Measurements from ENCODE around the gene KPNA6.

KPNA6 gene

DNA sequence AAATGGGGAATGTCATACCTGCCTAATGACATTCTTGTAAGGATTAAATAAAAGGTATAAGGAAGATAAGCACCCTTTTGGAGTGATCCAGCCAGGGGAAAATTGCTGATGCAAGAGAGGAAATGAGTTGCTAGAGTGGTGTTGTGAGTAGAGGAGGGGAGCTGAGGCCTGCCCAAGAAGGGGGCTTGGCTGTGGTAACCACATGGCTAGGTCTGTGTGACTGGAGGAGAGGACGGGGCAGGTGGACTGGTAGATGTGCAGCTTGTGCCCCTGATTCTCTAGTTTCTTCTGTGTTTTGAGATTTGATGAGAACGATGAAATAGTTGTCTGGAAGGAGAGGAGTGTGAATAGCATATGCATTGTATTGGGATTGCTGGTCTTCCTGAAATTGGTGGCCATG, 78.2 kb downstream of the KPNA6 start:
- DNase-seq (ENCODE audit: low read depth in 1 of 2, low spot score in 1 of 2) = no peak

DNA sequence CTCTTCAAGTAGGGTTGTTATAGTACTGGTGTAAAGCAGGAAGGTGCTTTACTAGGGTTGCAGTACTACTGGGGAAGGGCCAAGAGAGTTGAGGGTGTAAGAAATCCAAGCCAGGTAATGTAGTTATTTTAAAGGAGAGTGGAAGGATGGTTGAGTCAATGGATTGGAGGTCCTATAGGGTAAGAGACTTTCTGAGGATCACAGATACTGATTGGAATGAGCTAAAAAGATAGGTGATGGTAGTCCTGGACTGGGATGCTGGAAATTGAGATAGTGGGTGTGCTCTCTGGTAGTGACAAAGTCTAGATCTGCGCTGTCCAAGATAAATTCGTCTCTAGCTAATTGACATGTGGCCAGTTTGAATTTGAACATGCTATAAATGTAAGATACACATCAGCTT, 78.6 kb downstream of the KPNA6 start:
- no peak for DNase-seq (ENCODE audit: low read depth in 1 of 2, low spot score in 1 of 2)

DNA sequence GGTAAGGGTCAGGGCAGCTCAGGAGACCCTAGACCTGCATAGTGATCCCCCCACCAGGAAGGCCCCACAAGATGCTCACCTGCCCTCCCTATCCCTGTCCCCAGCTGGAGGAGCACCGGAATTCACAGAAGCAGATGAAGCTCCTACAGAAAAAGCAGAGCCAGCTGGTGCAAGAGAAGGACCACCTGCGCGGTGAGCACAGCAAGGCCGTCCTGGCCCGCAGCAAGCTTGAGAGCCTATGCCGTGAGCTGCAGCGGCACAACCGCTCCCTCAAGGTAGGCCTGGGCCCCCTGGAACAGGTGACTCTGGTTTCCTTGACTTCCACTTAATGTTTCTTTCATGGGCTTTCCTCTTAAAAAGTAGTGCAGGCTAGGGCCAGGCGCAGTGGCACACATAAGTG, 80.0 kb downstream of the KPNA6 start:
- no peak for DNase-seq (ENCODE audit: low read depth in 1 of 2, low spot score in 1 of 2)

DNA sequence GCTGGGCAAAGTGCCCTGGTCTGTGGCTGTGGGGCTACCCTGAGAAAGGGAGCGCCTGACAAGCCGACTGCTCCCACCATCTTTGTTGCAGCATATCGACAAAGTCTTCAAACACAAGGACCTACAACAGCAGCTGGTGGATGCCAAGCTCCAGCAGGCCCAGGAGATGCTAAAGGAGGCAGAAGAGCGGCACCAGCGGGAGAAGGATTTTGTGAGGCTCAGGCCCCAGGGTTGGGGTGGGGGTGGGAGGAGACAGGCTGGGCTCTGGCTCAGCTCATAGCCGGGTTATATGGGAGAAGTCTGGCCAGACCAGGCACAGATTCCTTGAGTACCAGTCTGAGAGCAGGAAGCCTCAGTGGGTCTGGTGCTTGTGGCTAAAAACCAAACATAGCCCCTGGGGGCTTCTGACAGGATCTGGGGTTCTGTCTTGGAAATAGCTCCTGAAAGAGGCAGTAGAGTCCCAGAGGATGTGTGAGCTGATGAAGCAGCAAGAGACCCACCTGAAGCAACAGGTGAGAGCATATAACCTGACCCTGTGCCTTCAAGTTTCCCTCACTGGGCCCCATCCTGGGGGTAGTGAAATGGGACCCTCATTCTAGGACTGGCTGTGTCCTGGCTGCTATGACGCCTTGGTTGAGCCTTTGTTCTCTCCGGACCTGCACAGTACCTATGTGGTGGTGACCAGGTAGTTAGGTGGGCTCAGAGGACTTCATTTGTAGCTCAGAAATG, 84.5 kb downstream of the KPNA6 start:
- no peak for DNase-seq (ENCODE audit: low read depth in 1 of 2, low spot score in 1 of 2)

GRCh38 chr1:32194984-32195383, 87.1 kb downstream of the KPNA6 start:
- DNase-seq (ENCODE audit: low read depth in 1 of 2, low spot score in 1 of 2) = no peak

GRCh38 chr1:32195531-32195930, 87.7 kb downstream of the KPNA6 start:
- DNase-seq (ENCODE audit: low read depth in 1 of 2, low spot score in 1 of 2) = no peak

DNA sequence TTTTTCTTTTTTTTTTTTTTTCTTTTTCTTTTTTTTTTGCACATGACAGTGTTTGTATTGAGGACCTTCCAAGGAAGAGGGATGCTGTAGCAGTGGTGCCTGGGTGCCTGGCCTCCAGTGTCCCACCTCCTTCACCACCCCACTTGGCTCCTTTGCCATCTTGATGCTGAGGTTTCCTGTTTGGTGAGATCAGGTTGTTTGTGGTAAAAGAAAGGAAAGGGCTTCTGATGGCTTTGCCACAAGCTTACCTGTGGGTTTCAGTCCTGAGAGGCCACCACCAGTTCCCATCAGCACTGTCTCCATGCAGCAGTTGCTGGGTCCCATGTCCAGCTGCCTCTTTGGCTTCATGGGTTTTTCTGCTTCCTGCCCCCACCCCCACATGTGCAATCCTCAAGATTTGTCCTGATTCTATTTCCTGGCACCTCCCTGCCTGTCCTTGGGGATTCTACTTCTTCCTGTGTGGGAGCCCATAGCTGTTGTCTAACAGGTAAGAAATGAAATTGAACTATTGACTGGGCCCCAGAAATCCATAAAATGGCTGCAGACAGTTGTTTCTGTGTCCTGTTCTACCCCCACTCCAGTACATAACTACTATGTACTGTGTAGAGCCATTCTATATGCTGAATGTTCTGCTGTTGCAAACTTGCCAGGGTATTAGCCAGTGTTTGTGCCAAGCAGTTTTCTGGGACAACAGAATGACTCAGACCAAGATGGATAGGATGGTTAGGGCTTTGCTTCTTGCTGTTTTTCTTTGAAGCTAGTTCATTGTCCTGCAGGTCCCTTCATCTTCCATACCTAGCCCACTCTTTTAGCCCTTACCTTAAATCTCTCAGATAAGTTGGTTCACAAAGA, 88.3 kb downstream of the KPNA6 start:
- DNase-seq (ENCODE audit: low read depth in 1 of 2, low spot score in 1 of 2) = no peak

GRCh38 chr1:32197074-32197473, 89.2 kb downstream of the KPNA6 start:
- DNase-seq (ENCODE audit: low read depth in 1 of 2, low spot score in 1 of 2) = no peak

GRCh38 chr1:32197837-32198236, 90.0 kb downstream of the KPNA6 start:
- no peak for DNase-seq (ENCODE audit: low read depth in 1 of 2, low spot score in 1 of 2)

- DNase-seq (ENCODE audit: low read depth in 1 of 2, low spot score in 1 of 2) = no peak
Measured at GRCh38 chr1:32198237-32199042, 90.6 kb downstream of the KPNA6 start.

GRCh38 chr1:32199043-32199716, 91.3 kb downstream of the KPNA6 start:
- DNase-seq (ENCODE audit: low read depth in 1 of 2, low spot score in 1 of 2) = no peak

DNA sequence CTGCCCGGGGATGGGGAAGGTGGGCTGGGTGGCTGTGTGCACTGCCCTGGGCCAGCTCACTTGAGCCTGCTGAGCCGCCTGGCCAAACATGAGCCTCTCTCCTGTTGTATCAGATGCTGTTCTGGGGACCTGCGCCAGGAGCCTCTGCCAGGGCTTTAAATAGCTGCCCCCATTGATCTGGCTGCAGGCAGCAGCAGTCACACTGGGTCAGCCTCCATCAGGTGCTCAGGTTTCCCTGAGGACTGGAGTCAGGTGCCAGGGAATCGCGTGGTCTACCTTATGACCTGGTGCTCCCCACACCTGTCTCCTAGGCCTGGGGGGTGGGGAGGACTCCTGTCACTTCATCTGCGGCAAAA, 91.8 kb downstream of the KPNA6 start:
- no peak for DNase-seq (ENCODE audit: low read depth in 1 of 2, low spot score in 1 of 2)

DNA sequence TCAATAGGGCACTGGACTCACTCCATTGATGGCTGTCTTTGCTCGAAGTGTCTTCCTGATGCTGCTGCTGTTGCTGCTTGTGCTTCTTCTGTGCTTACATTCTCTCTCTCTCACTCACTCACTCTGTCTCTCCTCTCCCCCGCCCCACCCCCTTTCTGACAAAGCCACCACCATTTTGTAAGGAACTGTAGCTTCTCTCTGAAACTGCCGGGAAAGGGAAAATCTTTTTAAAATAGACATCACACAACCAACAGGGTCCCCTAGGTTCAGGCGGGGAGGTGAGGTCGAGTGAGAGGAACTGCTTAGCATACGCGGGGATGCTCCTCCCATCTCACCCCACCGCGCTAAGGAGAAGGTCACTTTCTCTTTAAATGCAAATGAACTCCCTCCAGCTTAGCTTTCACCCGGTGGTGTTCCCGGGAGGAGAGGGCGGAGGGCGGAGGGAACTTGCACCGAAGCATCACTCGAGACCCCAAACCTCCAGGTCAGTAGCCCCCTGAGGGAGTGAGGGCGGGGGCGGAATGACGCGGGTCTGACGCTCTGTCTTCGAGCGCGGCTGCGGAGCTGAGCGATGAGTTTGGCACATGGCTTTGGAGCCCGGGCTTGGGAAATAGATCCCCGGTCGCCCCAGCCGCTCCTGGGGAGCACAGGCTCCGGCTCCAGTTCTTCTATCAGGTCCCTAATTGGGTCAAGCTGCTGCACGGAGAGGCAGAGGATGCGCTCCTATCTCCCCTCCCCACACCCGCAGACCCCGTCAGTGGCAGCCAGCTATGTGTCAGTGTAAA, 92.6 kb downstream of the KPNA6 start, which contains the start of gene CCDC28B:
Gene CCDC28B, plus strand, starts transcription at position 370 of the 785 bp plus-strand sequence. CDS start 1,341 bp downstream, outside the sequence.
- peak in 1 of 2 donors; percentile 34 for DNase-seq (ENCODE audit: low read depth in 1 of 2, low spot score in 1 of 2)

DNA sequence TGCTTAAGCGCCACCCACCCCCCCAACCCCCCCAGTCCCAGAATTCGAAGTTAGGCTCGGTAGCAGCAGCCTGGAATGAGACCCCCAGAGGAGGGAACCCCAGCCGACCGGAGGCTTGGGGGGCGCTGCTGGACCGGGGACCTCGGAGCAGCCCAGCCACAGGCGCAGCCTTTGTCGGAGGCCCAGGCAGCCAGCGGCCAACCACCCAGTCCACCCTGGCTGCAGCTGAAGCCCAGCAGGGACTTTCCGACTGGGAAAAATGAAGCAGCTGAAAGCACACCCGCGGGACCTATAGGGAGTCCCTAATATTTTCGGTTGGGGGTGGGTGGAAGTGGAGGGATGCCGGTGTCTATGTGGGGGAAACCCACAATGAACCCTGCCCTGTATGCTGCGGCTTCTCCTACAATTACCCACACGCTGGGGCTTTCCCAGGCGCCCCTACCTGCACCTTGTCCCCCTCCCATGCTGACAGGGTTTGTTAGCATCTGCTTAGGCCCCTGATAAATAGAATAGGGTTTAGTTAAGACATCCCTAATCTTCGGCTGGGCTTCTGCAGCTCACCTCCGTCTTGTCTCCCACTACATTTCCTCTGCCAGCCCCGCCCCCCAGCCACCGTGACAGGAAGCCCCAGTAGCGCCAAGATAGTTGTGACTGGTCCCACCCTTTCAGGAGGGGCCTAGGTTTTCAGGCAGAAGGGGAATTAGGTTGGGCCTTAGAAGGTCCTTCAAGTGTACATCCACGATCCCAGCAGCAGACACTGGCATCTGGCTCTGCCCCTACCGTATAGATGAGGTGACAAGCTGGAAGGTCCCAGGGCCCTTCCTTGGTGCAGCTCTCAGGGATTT, 93.4 kb downstream of the KPNA6 start:
- DNase-seq (ENCODE audit: low read depth in 1 of 2, low spot score in 1 of 2) = peak in 1 of 2 donors; percentile 70

GRCh38 chr1:32204943-32205361, 97.1 kb downstream of the KPNA6 start:
- DNase-seq (ENCODE audit: low read depth in 1 of 2, low spot score in 1 of 2) = no peak

- peak; percentile 61 to 76 for DNase-seq (ENCODE audit: low read depth in 1 of 2, low spot score in 1 of 2)
Measured at GRCh38 chr1:32205401-32206370, 97.8 kb downstream of the KPNA6 start, which contains the start of gene IQCC. Gene IQCC (plus strand): TSS chr1:32205671. CDS start chr1:32205682, 11 bp downstream.

DNA sequence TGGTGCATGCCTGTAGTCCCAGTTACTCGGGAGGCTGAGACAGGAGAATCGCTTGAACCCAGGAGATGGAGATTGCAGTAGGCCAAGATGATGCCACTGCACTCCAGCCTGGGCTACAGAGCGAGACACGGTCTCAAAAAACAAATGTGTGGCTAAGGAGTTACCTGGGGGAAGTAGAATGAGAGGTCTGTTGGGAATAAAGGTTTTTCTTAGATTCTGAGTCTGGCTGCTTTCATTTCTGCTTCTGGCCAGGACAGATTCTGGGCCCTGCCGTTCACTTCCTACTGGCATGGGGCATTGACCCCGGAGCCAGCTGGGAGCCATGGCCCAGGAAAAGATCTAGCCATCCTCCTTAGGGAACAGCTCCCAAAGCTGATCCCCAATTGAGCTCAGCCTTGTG, 100.6 kb downstream of the KPNA6 start:
- no peak for DNase-seq (ENCODE audit: low read depth in 1 of 2, low spot score in 1 of 2)

DNA sequence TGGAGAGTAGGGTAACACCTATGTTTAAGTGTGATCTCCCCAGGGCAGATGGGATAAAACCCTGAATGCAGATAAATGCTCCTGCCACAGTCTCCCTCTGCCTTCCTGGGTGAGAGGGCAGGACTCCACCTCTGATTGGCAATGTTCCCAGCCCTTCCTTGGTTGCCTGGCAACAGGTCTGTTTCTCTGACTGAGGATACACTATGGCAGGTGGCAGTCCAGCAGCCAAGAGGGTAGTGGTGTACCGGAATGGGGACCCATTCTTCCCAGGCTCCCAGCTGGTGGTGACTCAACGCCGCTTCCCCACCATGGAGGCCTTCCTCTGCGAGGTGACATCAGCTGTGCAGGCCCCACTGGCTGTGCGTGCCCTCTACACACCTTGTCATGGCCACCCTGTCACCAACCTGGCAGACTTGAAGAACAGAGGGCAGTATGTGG, 101.1 kb downstream of the KPNA6 start, which contains the start of gene DCDC2B:
Gene DCDC2B, plus strand, starts transcription at position 199 of the 438 bp plus-strand sequence. Its CDS starts 5 bp downstream, at position 204.
- no peak for DNase-seq (ENCODE audit: low read depth in 1 of 2, low spot score in 1 of 2)

Measured in activated CD4-positive, alpha-beta T cell treated with anti-CD3 and anti-CD28 coated beads, Interleukin-2, amount 50 U/mL, for 24 hours (primary cell).